DMS114 treated with DMSO at 0.1 percent for 48 hours (cell line): ENCODE results near the gene C2CD3.
"Not testable (repeated sequence)": the region's sequence is repeated elsewhere in the genome, so short reads cannot be mapped to it uniquely, and the experiment has no call there.

Experiments
- DNase-seq: peaks from one replicate; lab custom pipeline; 2025; ENCODE audit not compliant: unreplicated experiment; lab: John Stamatoyannopoulos, UW

C2CD3 gene

GRCh38 chr11:74159642-74160041 is 11.2 kb downstream of the C2CD3 start:
- no peak for DNase-seq

GRCh38 chr11:74157169-74157568 is 13.6 kb downstream of the C2CD3 start:
- no peak for DNase-seq

- no peak for DNase-seq
Measured at GRCh38 chr11:74154620-74155281, 16.1 kb downstream of the C2CD3 start.

- DNase-seq, result no peak
Measured at GRCh38 chr11:74153224-74153623, 17.6 kb downstream of the C2CD3 start.

GRCh38 chr11:74147199-74147929 is 23.4 kb downstream of the C2CD3 start:
- no peak for DNase-seq

GRCh38 chr11:74144592-74144991 is 26.2 kb downstream of the C2CD3 start:
- DNase-seq, result no peak

GRCh38 chr11:74142624-74143023 is 28.2 kb downstream of the C2CD3 start:
- no peak for DNase-seq

- no peak for DNase-seq
Measured at GRCh38 chr11:74141908-74142307, 28.9 kb downstream of the C2CD3 start.

- DNase-seq, result no peak
Measured at GRCh38 chr11:74141241-74141695, 29.5 kb downstream of the C2CD3 start.

- not testable (repeated sequence) for DNase-seq
Measured at GRCh38 chr11:74139919-74140431, 30.8 kb downstream of the C2CD3 start.

- DNase-seq, result no peak
Measured at GRCh38 chr11:74139151-74139918, 31.5 kb downstream of the C2CD3 start.

GRCh38 chr11:74138572-74138971 is 32.2 kb downstream of the C2CD3 start:
- no peak for DNase-seq

GRCh38 chr11:74138021-74138420 is 32.8 kb downstream of the C2CD3 start:
- DNase-seq, result no peak

- no peak for DNase-seq
Measured at GRCh38 chr11:74135127-74135840, 35.5 kb downstream of the C2CD3 start.

GRCh38 chr11:74134661-74135060 is 36.1 kb downstream of the C2CD3 start:
- DNase-seq, result no peak

GRCh38 chr11:74133436-74133835 is 37.4 kb downstream of the C2CD3 start:
- no peak for DNase-seq

GRCh38 chr11:74132833-74133232 is 38.0 kb downstream of the C2CD3 start:
- no peak for DNase-seq

- DNase-seq, result not testable (repeated sequence)
Measured at GRCh38 chr11:74129121-74129520, 41.7 kb downstream of the C2CD3 start.

- no peak for DNase-seq
Measured at GRCh38 chr11:74123008-74123448, 47.8 kb downstream of the C2CD3 start.

GRCh38 chr11:74121804-74122203 is 49.0 kb downstream of the C2CD3 start:
- no peak for DNase-seq
